GM03348 (cell line): ENCODE measurements around the gene ARHGEF10L.
"Not testable (repeated sequence)": the region's sequence is repeated elsewhere in the genome, so short reads cannot be mapped to it uniquely, and the experiment has no call there.

Experiments used
- DNase-seq: peaks from one replicate; pipeline ENCODE4 v3.0.0; 2012; ENCODE audit warnings: low spot score

Gene ARHGEF10L

GRCh38 chr1:17539477-17540254 is at the start of gene ARHGEF10L:
TSS of gene ARHGEF10L (plus strand) at chr1:17539698. CDS start at chr1:17580596, 40,898 bp downstream.
- peak; percentile 87 for DNase-seq

GRCh38 chr1:17489768-17490417 is 49.6 kb upstream of the ARHGEF10L start:
- not testable (repeated sequence) for DNase-seq

GRCh38 chr1:17490667-17491066 is 48.8 kb upstream of the ARHGEF10L start:
- not testable (repeated sequence) for DNase-seq

- peak; percentile 90 for DNase-seq
Measured at GRCh38 chr1:17494114-17494729, 45.3 kb upstream of the ARHGEF10L start.

GRCh38 chr1:17496419-17496818 is 43.1 kb upstream of the ARHGEF10L start:
- DNase-seq = no peak

- no peak for DNase-seq
Measured at GRCh38 chr1:17498214-17498613, 41.3 kb upstream of the ARHGEF10L start.

- peak; percentile 92 for DNase-seq
Measured at GRCh38 chr1:17502326-17502778, 37.1 kb upstream of the ARHGEF10L start.

GRCh38 chr1:17503146-17503545 is 36.4 kb upstream of the ARHGEF10L start:
- no peak for DNase-seq

GRCh38 chr1:17507200-17507599 is 32.3 kb upstream of the ARHGEF10L start:
- not testable (repeated sequence) for DNase-seq

GRCh38 chr1:17507915-17508314 is 31.6 kb upstream of the ARHGEF10L start:
- DNase-seq = peak; percentile 43

- DNase-seq = no peak
Measured at GRCh38 chr1:17509363-17509762, 30.1 kb upstream of the ARHGEF10L start.

- no peak for DNase-seq
Measured at GRCh38 chr1:17510138-17510537, 29.4 kb upstream of the ARHGEF10L start.

GRCh38 chr1:17511188-17511587 is 28.3 kb upstream of the ARHGEF10L start:
- DNase-seq = no peak

GRCh38 chr1:17513131-17513530 is 26.4 kb upstream of the ARHGEF10L start:
- DNase-seq = no peak

- no peak for DNase-seq
Measured at GRCh38 chr1:17514776-17515175, 24.7 kb upstream of the ARHGEF10L start.

GRCh38 chr1:17515902-17516301 is 23.6 kb upstream of the ARHGEF10L start:
- DNase-seq = no peak

- no peak for DNase-seq
Measured at GRCh38 chr1:17516303-17517214, 22.9 kb upstream of the ARHGEF10L start.

- no peak for DNase-seq
Measured at GRCh38 chr1:17520041-17520440, 19.5 kb upstream of the ARHGEF10L start.

GRCh38 chr1:17520473-17521319 is 18.8 kb upstream of the ARHGEF10L start:
- DNase-seq = no peak

- no peak for DNase-seq
Measured at GRCh38 chr1:17521946-17522612, 17.4 kb upstream of the ARHGEF10L start.
